ENCODE data around the gene SLC44A5. TPM values are rescaled to one million over a fixed set of nuclear protein-coding genes. Genes with fewer than 3 reads are reported as not detected.
"Not testable (repeated sequence)": the region's sequence is repeated elsewhere in the genome, so short reads cannot be mapped to it uniquely, and the experiment has no call there.

Gene SLC44A5
- total RNA-seq: 0.60 TPM

DNA sequence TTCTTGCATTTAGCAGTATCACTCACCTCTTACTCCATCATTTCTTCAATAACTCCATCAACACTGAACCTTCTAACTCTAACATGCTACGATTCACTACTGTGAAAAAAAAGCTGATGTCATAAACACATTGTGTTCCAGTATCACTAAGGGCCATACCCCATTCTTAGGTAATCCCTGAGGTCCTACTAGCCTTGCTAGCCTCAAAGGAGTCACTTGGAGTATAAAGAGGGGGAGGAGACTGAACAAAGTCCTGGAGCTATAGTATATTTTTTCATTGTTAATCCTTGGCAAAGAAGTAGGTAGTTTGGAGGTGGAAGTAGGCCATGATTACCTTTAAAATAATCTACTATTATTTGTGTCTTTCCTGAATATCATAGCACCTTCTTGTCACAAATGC lies at the start of gene SLC44A5:
SLC44A5 (minus strand) TSS at position 101 of the 400 bp plus-strand sequence. CDS start 69,667 bp downstream, outside the sequence.
- ATAC-seq: no peak

DNA sequence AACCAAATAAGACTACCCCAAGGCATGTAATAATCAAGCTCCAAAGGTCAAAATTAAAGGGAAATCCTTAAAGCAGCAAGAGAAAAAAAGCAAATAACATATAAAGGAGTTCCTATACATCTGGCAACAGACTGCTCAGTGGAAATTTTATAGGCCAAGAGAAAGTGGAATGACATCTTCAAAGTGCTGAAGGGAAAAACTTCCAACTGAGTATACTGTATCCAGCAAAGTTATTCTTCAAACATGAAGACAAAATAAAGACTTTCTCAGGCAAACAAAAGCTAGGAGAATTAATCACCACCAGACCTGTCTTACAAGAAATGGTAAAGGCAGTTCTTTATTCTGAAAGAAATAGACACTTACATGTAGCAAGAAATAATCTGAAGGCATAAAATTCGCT lies 45.0 kb upstream of the SLC44A5 start:
- no peak for ATAC-seq

DNA sequence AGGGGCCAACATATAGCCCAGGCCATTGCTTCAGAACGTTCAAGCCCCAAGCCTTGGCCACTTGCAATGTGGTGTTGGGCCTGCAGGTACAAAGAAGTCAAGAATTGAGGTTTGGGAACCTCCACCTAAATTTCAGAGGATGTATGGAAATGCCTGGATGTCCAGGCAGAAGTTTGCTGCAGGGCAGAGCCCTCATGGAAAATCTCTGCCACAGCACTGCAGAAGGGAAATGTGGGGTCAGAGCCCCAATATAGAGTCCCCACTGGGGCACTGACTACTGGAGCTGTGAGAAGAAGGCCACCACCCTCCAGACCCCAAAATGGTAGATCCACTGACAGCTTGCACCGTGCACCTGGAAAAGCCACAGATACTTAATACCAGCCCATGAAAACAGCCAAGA lies 36.3 kb upstream of the SLC44A5 start:
- not testable (repeated sequence) for ATAC-seq

DNA sequence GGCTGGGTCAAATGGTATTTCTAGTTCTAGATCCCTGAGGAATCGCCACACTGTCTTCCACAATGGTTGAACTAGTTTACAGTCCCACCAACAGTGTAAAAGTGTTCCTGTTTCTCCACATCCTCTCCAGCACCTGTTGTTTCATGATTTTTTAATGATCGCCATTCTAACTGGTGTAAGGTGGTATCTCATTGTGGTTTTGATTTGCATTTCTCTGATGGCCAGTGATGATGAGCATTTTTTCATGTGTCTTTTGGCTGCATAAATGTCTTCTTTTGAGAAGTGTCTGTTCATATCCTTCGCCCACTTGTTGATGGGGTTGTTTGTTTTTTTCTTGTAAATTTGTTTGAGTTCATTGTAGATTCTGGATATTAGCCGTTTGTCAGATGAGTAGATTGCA lies 34.2 kb upstream of the SLC44A5 start:
- not testable (repeated sequence) for ATAC-seq

DNA sequence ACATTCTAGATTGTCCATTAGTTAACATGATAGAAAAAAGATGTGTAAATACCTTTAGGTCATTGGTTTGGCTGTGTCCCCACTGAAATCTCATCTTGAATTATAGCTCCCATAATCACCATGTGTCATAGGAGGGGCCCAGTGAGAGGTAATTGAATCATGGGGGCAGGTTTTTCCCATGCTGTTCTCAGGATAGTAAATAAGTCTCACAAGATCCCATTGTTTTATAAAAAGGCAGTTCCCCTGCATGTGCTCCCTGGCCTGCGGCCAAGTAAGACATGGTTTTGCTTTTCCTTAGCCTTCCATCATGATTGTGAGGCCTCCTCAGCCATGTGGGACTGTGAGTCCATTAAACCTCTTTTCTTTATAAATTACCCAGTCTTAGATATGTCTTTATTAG lies 32.5 kb upstream of the SLC44A5 start:
- no peak for ATAC-seq

DNA sequence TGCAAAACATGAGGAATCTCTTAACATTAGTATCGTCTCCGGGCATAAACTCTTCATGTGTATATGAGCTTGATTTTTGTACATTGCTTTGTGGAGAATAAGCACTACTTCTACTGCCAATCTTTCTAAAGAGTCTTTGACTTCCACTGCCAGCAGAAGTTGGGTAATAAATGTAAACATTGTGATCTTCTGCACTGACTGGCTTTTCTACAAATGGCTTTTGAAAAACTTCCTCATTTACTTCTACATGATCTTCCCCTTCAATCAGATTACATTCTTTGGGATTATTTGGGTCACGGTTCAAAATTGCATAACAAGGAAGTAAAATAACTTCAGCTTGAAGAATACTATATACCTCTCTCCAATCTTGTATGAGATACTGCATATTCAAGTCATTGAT lies 30.4 kb upstream of the SLC44A5 start:
- peak; percentile 92 for ATAC-seq

DNA sequence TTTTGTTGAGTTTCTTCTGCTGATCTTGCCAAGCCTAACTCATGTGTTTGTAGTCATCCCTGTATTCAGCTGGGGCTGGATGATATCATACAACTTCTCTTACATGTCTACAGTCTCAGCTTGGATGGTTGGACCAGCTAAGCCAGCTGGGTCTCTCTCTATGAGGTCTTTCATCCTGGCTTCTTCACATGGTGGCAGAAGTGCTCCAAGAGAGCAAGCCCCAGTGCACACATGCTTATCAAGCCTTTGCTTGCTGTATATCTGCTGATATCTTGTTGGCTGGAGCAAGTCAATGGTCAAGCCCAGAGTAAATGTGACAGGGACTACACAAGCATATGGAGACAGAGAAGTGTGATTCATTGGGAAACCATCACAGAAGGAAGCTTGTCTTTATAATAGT lies 29.2 kb upstream of the SLC44A5 start:
- ATAC-seq: peak; percentile 60

DNA sequence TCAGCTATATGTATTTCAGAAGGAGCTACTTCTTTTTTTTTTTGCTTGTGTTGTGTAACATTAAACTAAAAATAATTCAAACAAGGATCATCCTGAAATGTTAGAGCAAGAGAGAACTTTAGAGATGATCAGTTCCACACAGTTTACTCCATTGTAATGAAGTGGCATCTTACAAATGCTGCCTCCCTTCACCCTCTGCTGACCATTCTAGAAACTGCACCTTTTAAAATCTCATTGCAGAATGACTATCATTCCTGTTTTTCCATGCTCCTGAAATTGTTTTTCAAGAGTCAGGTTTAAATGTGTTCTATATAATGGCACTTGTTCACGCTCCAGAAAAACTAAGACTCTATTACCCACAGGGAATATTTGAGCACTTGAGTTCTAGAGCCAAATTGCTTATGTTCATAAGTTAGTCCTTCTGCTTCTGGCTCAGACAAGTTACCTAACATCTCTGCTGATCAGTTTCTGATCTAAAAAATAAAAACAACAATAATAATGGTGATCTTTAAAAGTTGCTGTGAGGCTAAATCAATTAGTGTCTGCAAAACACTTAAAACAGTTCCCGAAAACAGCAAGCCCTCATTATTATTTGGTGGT lies 21.5 kb upstream of the SLC44A5 start:
- ATAC-seq: peak; percentile 59

DNA sequence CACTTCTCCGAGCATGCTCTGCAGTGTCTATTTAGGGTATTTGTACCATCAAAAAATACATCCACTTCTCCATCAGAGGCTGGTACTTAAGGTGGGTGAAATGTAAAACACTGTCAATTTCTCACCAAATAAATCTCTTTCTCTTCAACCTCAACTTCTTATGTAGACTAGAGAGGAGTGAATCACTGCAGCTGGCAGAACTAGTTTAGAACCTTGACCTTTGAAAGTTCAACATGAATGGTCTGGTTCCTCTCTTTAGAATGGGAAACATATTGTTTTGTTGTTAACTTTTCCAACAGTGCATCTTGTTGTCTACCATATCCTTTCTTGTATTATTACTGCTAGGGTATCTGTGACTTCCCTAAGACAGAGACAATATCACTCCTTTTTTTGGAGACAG lies 20.1 kb upstream of the SLC44A5 start:
- no peak for ATAC-seq

DNA sequence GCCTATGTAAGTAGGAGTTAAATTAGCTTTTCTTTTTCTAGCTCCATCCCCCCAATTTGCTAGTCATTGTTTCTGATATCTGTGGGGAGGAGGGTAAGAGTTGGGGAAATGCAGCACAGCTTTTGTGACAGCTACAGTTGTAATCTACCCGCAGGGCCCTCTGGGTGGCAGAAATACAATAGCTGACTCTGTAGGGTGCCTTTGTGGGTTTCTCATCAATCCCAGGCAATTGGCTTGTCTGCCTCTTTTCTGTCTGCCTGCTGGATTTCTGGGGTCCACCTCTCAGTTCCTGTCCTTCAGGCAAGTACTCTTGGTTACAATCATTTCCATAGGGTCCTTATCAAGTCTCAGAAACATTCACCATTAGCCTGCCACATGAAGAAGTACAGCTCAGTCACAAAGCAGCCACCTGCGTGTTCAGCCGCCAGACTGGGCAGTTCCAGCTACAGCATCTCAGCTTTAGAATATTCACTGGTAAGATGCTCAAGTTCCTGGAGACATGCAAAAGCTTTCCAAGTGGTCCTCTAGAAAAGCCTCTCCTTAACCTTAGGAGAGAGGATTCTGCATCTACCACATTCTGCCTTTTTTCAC lies 19.2 kb upstream of the SLC44A5 start:
- no peak for ATAC-seq

DNA sequence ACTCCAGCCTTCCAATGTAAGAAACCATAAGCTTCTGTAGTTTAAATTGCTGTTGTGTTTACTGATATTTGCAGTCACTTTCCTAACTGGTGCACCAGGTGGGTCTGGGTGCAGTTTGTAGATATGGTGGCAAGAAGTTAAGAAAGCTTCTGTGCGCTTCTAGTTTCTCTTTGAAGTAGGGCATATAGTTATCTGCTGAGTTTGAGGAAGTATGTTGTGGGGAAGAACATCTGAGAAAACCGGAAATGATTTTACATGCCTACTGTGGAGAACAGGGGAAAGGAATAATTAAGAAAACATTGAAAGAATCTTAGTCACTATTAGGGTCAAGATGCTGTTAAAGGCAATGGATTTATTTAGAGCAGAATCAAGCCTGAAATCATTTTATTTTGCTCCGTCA lies 14.9 kb upstream of the SLC44A5 start:
- ATAC-seq: no peak

DNA sequence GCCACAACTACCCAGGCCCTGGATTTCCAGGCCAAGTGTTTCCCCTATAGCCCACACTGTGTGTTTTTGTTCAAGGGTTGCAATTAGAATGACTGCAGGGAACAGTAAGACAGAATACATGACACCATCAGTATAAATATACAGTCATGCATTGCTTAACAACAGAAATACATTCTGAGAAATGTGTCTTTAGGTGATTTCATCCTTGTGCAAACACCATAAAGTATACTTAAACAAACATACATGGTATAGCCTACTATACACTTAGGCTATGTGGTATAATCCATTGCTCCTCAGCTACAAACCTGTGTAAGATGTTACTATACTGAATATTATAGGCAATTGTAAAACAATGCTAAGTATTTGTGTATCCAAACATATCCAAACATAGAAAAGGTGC lies 7.5 kb upstream of the SLC44A5 start:
- peak; percentile 66 for ATAC-seq

DNA sequence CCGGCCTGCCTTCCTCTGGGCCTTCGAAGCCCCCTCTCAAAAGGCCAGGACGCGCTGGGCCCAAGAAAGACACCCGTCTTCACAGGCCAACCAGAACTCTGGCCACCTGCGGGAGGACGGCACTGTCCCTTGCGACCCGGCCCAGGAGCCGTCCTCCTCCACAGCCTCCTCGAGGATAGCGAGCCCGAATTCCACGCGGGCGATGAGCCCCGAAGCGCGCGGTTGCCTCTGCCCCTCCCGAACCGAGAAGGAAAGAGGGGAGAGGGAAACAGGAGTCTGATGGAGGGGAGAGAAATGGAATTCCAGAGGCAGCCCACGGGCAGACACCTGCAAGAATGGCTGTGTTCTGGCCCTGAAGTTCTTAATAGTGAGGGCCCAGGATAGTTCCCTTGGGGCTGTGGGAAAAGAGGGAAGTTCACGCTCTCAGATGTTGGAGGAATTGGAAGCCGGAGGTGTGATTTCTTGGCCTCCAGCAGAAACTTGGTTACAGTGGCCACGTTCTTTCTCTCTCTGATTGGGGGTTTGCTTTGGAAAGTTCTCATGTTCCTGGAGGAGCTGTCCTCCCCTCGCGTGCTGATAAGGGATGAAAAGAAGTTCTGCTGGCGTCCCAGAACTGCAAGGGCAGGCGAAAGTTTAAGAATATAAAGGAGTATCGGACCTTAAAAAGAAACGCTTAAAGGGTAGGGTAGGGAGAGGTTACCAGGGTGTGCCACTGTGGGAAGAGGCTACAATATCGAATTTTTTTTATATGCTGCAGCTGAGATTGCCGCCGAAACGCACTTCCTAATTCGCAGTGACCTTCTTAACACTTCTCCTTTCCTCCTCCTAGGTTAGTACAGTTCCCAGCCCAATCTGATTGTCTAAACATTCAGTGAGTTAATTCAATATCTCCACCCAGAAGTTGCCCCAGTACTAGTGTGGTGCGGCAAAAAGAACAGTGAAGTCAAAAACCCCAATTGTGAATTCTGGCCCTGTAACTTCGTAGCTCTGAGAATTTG lies 5.8 kb upstream of the SLC44A5 start:
- no peak for ATAC-seq

DNA sequence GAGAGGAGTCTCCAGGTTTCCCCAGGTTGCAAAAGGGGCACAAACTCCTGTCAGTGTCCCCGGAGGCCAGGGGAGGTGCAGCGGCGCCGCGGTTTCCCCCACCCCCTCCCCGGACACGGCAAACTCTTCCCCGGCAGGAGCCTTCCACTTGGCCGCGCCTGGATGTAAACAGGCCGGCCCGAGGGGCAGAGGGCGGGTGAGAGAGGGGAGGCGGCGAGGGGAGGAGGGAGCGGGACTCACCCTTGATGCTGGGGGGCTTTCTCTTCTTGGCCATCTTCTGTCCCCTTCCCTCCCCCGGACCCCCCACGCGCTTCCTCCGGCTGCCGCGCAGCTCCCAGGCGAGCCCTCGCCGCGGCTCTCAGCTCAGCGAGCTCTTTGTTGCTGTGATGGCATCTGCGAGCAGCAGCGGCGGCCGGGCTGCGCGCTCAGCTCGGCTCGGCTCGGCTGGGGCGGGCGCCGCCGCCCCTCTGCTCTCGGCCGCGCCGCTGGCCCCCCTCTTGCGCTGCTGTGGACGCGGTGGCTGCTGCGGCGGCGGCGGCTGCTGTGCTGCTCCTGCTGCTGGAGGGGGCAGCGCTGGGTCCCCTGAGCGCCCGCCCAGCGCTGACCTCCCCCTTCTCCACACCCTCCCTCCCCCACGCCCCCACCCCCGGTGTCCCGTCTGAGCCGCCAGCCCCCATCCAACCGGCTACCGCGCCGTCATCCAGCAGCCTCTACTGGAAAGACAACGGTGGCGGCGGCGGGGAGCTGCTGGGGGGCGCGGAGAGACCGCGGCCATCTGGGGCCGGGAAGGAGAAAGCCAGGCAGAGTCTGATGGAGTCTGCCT lies 4.9 kb upstream of the SLC44A5 start:
- ATAC-seq: peak; percentile 67

DNA sequence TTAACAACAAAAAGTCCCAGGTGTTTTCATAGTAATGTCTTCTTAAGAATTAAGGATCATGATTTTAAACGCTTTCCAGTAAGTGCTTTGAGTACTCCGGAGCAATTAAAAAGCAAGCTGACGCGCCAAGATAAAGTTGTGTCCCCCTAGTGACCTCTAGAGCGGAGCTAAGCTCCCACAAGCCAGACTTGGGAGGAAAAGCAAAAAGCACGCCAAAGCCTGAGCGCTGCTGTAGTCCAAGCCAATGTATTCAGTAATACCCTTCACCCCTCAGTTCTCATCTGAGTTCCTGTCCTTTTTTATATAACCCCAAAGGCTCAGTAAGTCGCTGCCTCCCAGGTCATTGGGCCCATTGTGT lies 3.5 kb upstream of the SLC44A5 start:
- ATAC-seq: no peak

DNA sequence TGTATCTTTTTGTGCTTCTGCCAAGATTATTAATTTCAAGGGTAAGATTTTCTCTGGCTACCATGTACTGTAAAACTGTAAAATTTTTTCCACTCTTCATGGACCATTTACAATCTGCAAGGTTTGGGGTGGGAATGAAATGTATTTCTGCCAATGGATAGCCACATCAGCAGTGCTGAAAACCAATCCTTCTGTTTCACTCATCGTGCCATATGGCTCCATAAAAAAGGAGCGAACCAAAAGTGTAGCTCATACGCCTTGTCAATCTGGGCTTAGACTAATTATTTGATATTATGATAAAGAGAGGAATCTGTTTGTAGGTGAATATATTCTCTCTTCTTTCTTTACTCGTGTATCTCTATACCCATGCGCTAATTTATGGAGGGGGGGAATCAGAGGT lies 3.0 kb upstream of the SLC44A5 start:
- ATAC-seq: no peak

DNA sequence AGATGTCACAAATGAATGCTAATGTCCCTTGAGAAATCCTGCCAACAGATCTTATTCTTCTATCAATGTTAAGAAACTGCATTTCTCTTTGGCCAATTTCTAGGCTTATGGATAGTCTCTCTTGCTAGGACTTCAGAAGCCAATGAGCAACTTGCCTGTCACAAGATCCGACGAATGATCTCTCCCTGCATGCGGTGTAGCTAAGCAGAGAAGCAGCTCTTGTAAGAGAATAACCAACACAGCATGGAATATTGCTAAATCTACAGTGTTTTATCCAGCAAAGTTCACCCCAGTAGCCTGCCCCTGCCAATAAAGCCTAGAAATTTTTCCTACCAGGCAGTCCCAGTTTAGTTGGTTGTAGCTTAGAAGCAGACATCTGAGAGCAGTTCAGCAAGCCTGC lies 2.1 kb upstream of the SLC44A5 start:
- ATAC-seq: no peak

DNA sequence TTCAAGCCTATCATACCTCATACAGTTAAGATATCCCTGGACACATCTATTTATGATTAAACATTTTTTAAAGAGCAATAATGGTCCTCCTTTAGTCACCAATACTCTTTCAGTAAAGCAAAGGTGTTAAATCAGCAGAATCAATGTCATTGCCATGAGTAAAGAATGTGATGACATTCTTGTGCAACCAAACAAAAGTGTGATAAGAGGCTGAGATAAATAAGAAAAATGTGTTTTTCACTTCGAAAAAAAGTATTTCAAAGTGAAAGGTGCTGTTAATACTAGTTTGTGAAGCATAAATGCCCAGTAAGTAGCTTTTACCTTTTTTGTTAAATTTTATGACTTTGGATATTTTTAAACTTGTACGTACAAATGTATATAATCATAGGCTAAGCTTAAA lies 8.4 kb downstream of the SLC44A5 start:
- no peak for ATAC-seq

DNA sequence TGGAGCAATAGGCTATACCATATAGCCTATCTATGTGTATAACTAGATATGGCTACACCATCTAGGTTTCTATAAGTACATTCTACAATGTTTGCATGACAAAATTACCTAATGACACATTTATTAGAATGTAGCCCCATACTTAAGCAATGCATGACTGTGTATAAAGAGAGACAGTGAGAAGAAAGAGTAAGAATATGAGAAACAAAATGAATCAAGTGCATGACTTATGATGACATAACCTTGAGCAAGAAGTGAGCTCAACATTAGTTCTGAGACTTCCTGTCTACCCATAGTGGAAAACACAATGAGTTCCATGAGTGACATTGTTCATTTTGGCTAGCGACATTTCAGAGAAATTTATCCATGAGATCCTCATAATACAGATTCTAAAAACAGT lies 10.1 kb downstream of the SLC44A5 start:
- peak; percentile 37 for ATAC-seq

DNA sequence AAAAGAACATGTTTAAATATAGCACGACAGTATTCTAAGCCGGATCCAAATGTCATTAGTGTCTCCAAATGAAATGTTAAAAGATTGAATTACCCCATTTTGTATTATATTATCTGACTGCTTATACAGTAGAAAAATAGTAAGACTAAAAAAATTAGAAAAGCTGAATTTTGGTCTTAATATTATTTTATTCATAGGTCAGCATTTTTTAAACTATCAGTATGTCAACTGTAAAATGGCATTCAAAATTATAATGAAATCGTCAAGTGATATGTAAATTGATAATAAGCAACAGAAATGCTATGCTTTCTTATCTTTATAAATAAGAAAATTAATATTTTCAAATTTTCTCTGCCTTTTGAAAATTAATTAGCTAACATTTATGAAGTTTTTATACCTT lies 16.6 kb downstream of the SLC44A5 start:
- ATAC-seq: no peak

DNA sequence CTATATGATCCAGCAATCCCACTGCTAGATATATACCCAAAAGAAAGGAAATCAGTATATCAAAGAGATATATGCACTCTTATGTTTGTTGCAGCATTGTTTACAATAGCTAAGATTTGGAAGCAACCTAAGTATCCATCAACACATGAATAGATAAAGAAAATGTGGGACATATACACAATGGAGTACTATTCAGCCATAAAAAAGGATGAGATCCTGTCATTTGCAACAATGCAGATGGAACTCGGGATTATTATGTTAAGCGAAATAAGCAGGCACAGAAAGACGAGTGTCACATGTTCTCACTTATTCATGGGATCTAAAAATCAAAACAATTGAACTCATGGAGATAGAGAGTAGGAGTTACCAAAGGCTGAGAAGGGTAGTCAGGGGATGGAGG lies 17.5 kb downstream of the SLC44A5 start:
- not testable (repeated sequence) for ATAC-seq

DNA sequence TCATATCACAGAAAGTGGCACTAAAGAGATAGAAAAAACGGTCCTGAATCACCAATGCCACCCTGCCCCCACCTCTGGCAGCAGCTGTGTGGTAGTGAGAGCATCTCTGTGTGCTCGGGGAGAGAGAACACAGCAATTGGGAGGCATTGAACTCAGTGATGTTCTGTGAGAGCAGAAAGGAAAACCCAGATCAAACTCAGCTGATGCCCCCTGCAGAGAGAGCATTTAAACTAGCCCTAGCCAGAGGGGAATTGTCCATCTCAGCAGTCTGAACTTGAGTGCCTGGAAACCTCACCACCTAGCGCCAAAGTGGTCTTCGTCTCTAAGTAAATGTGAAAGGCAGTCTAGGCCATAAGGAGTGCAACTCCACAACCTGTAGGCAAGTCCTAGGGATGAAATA lies 21.3 kb downstream of the SLC44A5 start:
- ATAC-seq: no peak
